Psoas muscle (tissue), 8 donors: ENCODE measurements around the gene HTR7. TPM values are rescaled to one million over a fixed set of nuclear protein-coding genes. Genes with fewer than 3 reads are reported as not detected.

Source experiments
- ATAC-seq, 4 donors: fragments of 200-7000 bp; cut with Tn5 transposase; one replicate each; pipeline ENCODE4 v1.9.1; 2020; ENCODE audit warnings: moderate library complexity in 3 of 4, mild to moderate bottlenecking in 2 of 4
- DNase-seq, 2 donors: peaks; one replicate each; pipeline ENCODE4 v3.0.0-alpha.2; 2020
- H3K27ac ChIP-seq: fragments of 200-600 bp; one replicate; pipeline ENCODE4 v1.8.0; 2022
- H3K27me3 ChIP-seq, 3 donors: fragments of 200-600 bp in 1 of 3; one replicate each; pipeline versions ENCODE4 v1.6.1 to v1.8.0; 2013 to 2022; ENCODE audit warnings: low read length in 2 of 3, mild to moderate bottlenecking in 2 of 3, moderate library complexity in 1 of 3; ENCODE audit not compliant: insufficient read depth in 3 of 3
- H3K36me3 ChIP-seq, 2 donors: fragments of 200-600 bp in 1 of 2; one replicate each; pipeline versions ENCODE4 v1.6.1 to v1.8.0; 2013 to 2022; ENCODE audit warnings: low read depth in 1 of 2, mild to moderate bottlenecking in 1 of 2, moderate library complexity in 1 of 2; ENCODE audit not compliant: insufficient read depth in 1 of 2
- H3K4me1 ChIP-seq: fragments of 200-600 bp; one replicate; pipeline ENCODE4 v1.8.0; 2022
- H3K4me3 ChIP-seq: fragments of 200-600 bp; one replicate; pipeline ENCODE4 v1.8.0; 2022; ENCODE audit warnings: mild to moderate bottlenecking
- H3K9me3 ChIP-seq: fragments of 200-600 bp; one replicate; pipeline ENCODE4 v1.8.0; 2022
- CTCF ChIP-seq: fragments of 200-600 bp; IDR thresholded peaks from one replicate; pipeline ENCODE4 v1.8.0; 2022; ENCODE audit warnings: antibody characterized with exemption
- WGBS, 3 donors: extraction: QIAGEN DNeasy Blood & Tissue Kit; methylation state at CpG; one replicate each; pipeline versions ENCODE4 v1.1.6 to v1.1.7; 2013; 5-methylcytosine and 5-hydroxymethylcytosine counted together
- intact Hi-C, 2 donors: fragments of 100-400 bp; cut with DNase I; formaldehyde crosslinking; loops; one replicate each; pipeline versions ENCODE4 v1.11.0 to v1.14.2; 2022
- polyA plus RNA-seq, 3 donors: library from polyadenylated mRNA; stranded (reverse); fragments of 200-250 nt; gene quantifications; one replicate each; pipeline ENCODE4 v1.2.3, GENCODE V29; 2013
- total RNA-seq, 4 donors: library from RNA; stranded (reverse); fragmentation: NEBNext Ultra II Directional in 2 of 4; extraction: Animal tissue kit (Norgen Biotek cat#: 25700) in 2 of 4; gene quantifications; one replicate each; pipeline versions ENCODE4 v1.2.1 to v1.2.4, GENCODE V29; 2021 to 2023
- donor health status: healthy with polysubstance abuse.
- donor health status: DM: no; HTN: no; CAD: no; lungs with moderate emphysema.
- donor health status: Bipolar disorder and iron deficiency.
- donor health status: healthy.
- donor health status: DM: yes; HTN: yes; CAD: no.
- donor health status: DM: no; HTN: no; CAD: no.
- donor health status: DM: no; HTN: no; CAD: no.
- donor health status: DM: yes; HTN: yes; CAD: no.

Gene HTR7
- total and polyA plus RNA-seq, 7 donors, result 0.24 to 1.3 (median 0.39) TPM

DNA sequence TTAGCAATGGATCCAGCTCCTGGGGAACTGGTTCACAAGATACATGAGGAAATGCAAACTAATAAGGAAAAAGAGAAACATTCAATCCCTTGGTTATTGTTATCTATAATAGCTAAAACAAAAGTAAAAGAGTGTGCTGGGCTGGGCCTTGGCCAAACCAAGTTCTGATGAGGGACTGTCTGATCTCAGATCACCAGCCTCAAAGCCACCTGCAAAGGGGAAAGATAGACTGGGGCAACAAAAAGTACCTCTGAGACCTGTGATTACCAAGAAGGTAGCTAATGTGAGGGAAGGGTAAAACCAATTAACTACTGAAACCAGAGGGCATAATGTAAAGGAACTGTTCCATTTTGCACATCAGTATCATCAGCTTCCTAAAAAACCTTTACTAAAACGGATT is 51.2 kb downstream of the HTR7 start:
- intact Hi-C loops, result no loop called here
- DNase-seq, result no peak

DNA sequence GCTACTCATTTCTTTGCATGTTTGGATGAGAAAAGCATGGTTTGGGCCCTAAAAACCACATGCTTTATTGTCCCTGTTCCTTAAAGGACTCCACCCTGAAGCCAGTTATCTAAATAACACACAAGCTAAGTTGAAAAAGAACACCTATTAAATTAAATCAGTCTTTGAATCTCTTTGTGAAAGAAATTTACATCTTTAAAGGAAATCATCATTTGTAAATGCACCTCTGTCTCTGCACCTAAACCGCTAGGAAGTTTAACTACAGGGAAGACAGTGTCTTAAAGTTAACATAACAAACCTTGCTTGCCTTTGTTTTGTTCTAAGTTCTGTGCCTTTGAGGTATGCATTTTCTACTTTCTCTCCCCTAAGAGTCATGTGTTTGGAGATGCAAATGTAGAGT is 52.6 kb downstream of the HTR7 start:
- intact Hi-C loops, result no loop called here
- Histone ChIP-seq H3K4me3 (no peak overlapping the region), H3K36me3 (no peaks in the 10 kb centered on the region), H3K9me3 (no peaks in the 10 kb centered on the region), H3K27ac (no peak overlapping the region), H3K4me1 (no peaks in the 10 kb centered on the region), H3K27me3 (no peaks in the 10 kb centered on the region)
- DNase-seq (no peak), ATAC-seq (no peak)
- 44 to 47% (median 44%) methylated on average over 1 of the region's 1 CpG for WGBS, 3 donors
- no peak for TF ChIP-seq CTCF

More for the DNA sequence above, 51.2 kb downstream of the HTR7 start:
- Histone ChIP-seq H3K4me1 (no peaks in the 10 kb centered on the region), H3K36me3 (no peaks in the 10 kb centered on the region), H3K9me3 (no peaks in the 10 kb centered on the region), H3K4me3 (no peak overlapping the region), H3K27ac (no peak overlapping the region), H3K27me3 (no peaks in the 10 kb centered on the region)
- no peak for ATAC-seq
- WGBS, 3 donors, result 74 to 86% (median 78%) methylated on average over 1 of the region's 1 CpG
- TF ChIP-seq CTCF, result no peak

GRCh38 chr10:90804354-90804753 is 53.5 kb downstream of the HTR7 start:
- 61 to 72% (median 62%) methylated on average over 3 of the region's 3 CpGs for whole genome bisulfite sequencing, 3 donors
- no peak for TF ChIP-seq CTCF
- DNase-seq, result no peak

DNA sequence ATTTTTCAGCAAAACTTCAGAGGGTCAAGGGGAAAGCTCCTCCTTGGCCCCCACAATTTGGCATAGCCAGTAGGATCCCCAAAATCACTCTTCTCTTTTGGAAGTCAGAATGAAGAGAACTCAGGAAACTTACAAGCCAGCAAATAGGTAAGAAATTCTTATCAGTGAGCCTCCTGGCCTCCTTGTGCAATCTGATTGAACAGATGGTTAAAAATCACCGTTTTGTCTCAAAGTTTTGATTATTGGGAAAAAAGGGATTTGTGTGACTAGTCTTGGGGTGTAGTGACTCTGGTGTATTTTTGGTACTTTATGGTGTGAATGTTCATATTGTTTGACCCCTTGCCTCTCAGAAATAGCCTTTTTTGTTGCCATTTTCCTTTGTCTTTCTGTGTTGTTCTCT is 56.2 kb downstream of the HTR7 start:
- Histone ChIP-seq H3K4me3 (no peak overlapping the region), H3K9me3 (no peaks in the 10 kb centered on the region), H3K4me1 (no peaks in the 10 kb centered on the region), H3K36me3 (no peaks in the 10 kb centered on the region), H3K27me3 (no peaks in the 10 kb centered on the region), H3K27ac (no peak overlapping the region)
- ATAC-seq (no peak), DNase-seq (no peak)
- intact Hi-C loops, result no loop called here
- TF ChIP-seq CTCF, result no peak
- 79 to 83% (median 80%) methylated on average over 1 of the region's 1 CpG for WGBS, 3 donors

More at GRCh38 chr10:90804354-90804753, 53.5 kb downstream of the HTR7 start:
- Histone ChIP-seq H3K27ac (no peak overlapping the region), H3K36me3 (no peaks in the 10 kb centered on the region), H3K4me1 (no peaks in the 10 kb centered on the region), H3K4me3 (no peak overlapping the region), H3K27me3 (no peaks in the 10 kb centered on the region), H3K9me3 (no peaks in the 10 kb centered on the region)
- intact Hi-C loops, result no loop called here
- no peak for ATAC-seq

- DNase-seq (no peak), ATAC-seq (no peak)
- intact Hi-C loops, result no loop called here
- no peak for TF ChIP-seq CTCF
- Histone ChIP-seq H3K4me3 (no peak overlapping the region), H3K36me3 (no peaks in the 10 kb centered on the region), H3K9me3 (no peaks in the 10 kb centered on the region), H3K27ac (no peak overlapping the region), H3K27me3 (no peaks in the 10 kb centered on the region), H3K4me1 (no peaks in the 10 kb centered on the region)
- 81 to 86% (median 83%) methylated on average over 5 of the region's 5 CpGs for WGBS, 3 donors
Observed at GRCh38 chr10:90800232-90800796, 57.5 kb downstream of the HTR7 start.
